Measurements from ENCODE around the gene APOBEC3H.
"Not testable (repeated sequence)": the region's sequence is repeated elsewhere in the genome, so short reads cannot be mapped to it uniquely, and the experiment has no call there.

APOBEC3H gene

DNA sequence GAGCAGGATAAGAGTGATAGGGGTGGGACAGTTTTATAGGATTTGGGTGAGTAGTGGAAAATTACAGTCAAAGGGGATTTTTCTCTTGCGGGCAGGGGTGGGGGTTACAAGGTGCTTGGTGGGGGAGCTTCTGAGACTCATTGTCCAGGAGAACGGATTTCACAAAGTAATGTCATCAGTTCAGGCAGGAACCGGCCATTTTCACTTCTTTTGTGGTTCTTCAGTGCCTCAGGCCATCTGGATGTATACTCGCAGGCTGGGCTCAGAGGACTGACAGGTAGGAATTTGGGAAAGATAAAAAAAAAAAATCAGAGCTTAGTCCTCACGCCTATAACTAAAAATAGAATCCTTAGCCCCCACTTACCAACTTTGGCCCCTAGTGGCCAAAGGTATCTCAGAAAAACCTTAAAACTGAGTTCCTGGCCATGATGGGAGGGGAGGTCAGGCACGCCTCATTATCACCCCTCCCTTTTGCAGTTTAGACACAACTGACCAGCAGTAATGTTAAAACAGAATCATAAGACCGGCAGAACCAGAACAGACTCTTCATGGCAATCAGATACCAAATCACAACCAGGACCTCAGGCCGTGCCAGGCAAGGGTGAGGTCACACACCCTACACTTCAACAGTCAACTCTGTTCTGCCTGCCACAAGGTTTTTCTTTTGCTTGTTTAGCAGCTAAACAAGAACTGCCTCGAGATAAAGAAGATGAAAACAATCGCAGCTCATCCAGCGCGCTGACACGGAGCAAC lies 28.8 kb upstream of the APOBEC3H start:
- H3K4me1 ChIP-seq: no peaks in the 10 kb centered on the region
- TF ChIP-seq, protein P1, sequence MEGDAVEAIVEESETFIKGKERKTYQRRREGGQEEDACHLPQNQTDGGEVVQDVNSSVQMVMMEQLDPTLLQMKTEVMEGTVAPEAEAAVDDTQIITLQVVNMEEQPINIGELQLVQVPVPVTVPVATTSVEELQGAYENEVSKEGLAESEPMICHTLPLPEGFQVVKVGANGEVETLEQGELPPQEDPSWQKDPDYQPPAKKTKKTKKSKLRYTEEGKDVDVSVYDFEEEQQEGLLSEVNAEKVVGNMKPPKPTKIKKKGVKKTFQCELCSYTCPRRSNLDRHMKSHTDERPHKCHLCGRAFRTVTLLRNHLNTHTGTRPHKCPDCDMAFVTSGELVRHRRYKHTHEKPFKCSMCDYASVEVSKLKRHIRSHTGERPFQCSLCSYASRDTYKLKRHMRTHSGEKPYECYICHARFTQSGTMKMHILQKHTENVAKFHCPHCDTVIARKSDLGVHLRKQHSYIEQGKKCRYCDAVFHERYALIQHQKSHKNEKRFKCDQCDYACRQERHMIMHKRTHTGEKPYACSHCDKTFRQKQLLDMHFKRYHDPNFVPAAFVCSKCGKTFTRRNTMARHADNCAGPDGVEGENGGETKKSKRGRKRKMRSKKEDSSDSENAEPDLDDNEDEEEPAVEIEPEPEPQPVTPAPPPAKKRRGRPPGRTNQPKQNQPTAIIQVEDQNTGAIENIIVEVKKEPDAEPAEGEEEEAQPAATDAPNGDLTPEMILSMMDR (IDR thresholded peaks at IDR 0.05): no peak
- H3K36me3 ChIP-seq: no peaks in the 10 kb centered on the region
- H3K4me3 ChIP-seq: no peak overlapping the region
- no peak overlapping the region for H3K27ac ChIP-seq
- H3K27me3 ChIP-seq: no peaks in the 10 kb centered on the region
- H3K9me3 ChIP-seq: no peaks in the 10 kb centered on the region
- DNase-seq: no peak
- intact Hi-C loops (cut with DNase I; ENCODE audit: low total_unique reads): no loop called here

DNA sequence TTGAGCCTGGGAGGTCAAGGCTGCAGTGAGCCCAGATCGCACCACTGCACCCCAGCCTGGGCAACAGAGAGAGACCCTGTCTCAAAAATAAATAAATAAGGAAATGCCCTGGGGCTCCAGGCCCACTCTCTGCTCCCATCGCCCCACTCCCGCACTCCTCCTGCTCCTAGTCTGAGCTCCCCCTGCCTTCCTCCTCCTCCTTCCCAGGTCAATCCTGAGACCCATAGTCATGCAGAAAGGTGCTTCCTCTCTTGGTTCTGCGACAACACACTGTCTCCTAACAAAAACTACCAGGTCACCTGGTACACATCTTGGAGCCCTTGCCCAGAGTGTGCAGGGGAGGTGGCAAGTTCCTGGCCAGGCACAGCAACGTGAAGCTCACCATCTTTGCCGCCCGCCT lies 26.9 kb upstream of the APOBEC3H start:
- no peak overlapping the region for H3K27ac ChIP-seq
- intact Hi-C loops (cut with DNase I; ENCODE audit: low total_unique reads): no loop called here

DNA sequence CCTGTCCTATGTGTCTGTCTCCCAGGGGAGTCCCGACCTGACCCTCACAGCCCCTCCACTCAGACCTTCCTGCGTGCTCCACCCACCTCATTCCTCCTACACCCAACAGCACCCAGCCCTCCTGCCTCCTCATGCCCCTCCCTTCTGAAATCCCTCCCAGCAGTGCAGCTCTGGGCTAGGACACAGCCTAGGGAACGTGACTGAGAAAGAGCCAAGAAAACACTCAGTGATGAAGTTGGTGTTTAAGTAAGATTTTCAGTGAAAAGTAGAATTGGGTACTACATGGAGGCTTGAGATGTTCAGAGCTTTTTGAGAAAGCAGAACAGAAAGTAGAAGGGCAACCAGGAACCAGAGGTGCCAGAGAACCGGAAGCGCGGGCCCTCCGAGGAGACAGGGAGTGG lies 24.5 kb upstream of the APOBEC3H start:
- intact Hi-C loops (cut with DNase I; ENCODE audit: low total_unique reads); H3K9me3 ChIP-seq; DNase-seq; H3K27me3 ChIP-seq; H3K4me1 ChIP-seq; H3K4me3 ChIP-seq; H3K36me3 ChIP-seq; H3K27ac ChIP-seq: not testable (repeated sequence)

More for the DNA sequence above, 26.9 kb upstream of the APOBEC3H start:
- DNase-seq: no peak
- Histone ChIP-seq H3K4me1 (no peaks in the 10 kb centered on the region), H3K4me3 (no peak overlapping the region), H3K36me3 (no peaks in the 10 kb centered on the region), H3K27me3 (no peaks in the 10 kb centered on the region), H3K9me3 (no peaks in the 10 kb centered on the region)
- TF ChIP-seq, protein P1 (IDR thresholded peaks at IDR 0.05): no peak

DNA sequence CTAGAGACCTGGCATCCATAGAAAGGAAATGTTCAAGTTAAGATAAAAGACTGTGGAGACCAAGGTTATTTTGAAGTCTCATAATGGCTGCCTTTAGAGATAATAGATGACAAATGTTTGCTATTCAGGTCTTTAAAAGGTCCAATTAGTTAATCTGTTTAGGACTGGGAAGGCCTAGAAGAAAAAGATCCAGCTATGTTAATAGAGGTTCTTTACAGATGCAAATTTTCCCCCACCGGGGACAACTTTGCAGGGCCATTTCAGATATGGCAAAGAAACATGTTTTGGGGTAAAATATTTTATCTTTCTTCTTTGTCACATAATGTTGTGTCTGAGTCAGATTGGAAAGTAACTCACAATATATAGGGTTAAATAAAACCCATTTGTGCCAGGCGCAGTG lies 23.1 kb upstream of the APOBEC3H start:
- Histone ChIP-seq H3K4me3 (no peak overlapping the region), H3K36me3 (no peaks in the 10 kb centered on the region), H3K27me3 (no peaks in the 10 kb centered on the region), H3K27ac (no peak overlapping the region), H3K4me1 (peaks cover 0 to 10% (median 7%) of the 10 kb centered on the region in 4 donors), H3K9me3 (no peaks in the 10 kb centered on the region)
- TF ChIP-seq, protein P1 (IDR thresholded peaks at IDR 0.05): no peak
- intact Hi-C loops (cut with DNase I; ENCODE audit: low total_unique reads): no loop called here
- no peak for DNase-seq

DNA sequence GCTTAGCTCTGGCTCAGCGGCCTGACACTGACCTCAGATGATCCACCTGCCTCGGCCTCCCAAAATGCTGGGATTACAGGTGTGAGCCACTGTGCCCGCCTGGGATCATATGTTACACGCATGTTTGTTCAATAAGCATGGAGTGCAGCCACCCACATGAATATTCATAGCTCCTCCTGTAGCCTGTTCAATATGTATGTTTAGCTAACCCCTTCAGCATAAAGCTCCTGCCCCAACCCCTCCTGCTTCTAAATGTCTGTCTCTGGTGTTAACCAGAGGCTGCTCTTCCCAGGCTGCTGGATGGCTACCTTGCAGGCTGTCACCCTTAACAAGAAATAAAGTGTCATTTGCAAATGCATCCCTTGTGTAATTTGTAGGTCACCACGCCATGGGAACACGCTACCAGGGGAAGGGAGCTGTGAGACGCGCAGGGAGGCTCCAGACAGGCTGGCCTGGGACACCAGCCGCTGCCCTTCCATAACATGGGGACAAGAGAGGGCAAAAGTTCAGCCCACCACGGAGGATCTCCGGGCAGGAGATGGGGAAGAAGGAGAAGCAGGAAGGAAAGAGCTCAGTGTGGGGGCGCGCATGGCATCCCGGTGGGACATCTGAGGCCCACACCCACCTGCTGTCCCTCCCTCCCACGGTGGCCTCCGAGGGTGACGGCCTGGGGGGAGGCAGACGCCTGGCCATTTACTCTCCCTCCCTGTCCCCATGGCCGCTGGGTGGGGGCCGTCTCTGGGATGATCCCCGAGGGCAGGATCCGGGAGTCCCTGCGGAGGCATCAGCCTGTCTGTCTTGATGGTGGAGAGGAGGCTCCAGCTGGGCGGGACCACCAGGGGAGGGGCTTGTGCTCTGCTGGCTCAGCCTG lies 20.7 kb upstream of the APOBEC3H start:
- Histone ChIP-seq H3K4me3 (peak overlapping the region; percentile 50 to 58), H3K36me3 (peaks cover 0 to 13% (median 1%) of the 10 kb centered on the region in 3 donors), H3K4me1 (peaks cover 0 to 10% (median 7%) of the 10 kb centered on the region in 4 donors), H3K27ac (peak overlapping the region; percentile 51 to 57)
- intact Hi-C loops (cut with DNase I; ENCODE audit: low total_unique reads); H3K9me3 ChIP-seq; H3K27me3 ChIP-seq; DNase-seq: not testable (repeated sequence)

DNA sequence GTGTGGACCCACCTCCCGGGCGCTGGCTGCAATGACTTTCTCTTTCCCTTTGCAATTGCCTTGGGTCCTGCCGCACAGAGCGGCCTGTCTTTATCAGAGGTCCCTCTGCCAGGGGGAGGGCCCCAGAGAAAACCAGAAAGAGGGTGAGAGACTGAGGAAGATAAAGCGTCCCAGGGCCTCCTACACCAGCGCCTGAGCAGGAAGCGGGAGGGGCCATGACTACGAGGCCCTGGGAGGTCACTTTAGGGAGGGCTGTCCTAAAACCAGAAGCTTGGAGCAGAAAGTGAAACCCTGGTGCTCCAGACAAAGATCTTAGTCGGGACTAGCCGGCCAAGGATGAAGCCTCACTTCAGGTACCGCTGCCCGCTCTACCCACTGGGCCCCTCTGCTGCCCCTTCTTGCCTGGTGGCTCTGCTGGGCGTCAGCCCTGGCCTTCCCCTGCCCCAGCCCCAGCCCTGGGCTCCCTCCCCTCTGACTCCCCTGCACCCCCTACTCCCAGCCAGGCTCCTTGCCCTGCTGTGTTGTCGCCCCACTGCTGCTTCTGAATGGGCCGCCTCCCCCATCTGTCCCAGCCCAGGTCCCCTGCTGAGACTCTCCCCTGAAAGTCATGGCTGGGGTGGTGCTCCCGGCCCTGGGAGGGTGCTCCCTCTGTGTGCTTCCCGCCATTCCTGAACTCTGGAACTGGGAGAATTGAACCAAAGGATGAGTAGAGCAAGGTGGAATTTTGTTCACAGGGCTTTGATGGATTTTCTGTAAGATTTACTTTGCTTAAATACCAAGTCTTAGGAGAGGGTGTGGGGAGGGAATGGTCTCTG lies 19.8 kb upstream of the APOBEC3H start, which contains the start of gene APOBEC3G:
Gene APOBEC3G (plus strand): TSS at position 250 of the 815 bp plus-strand sequence. CDS start 87 bp downstream, at position 337.
- H3K4me3 ChIP-seq: peak within 1 kb of the TSS; percentile 50 to 58
- H3K4me1 ChIP-seq: peaks cover 0 to 10% (median 7%) of the 10 kb centered on the region in 4 donors
- peak; percentile 62 to 74 for DNase-seq
- H3K36me3 ChIP-seq: peaks cover 0 to 13% (median 7%) of the 10 kb centered on the region in 3 donors
- H3K27me3 ChIP-seq; H3K9me3 ChIP-seq; intact Hi-C loops (cut with DNase I; ENCODE audit: low total_unique reads): not testable (repeated sequence)
- H3K27ac ChIP-seq: peak within 1 kb of the TSS; percentile 57 to 60

DNA sequence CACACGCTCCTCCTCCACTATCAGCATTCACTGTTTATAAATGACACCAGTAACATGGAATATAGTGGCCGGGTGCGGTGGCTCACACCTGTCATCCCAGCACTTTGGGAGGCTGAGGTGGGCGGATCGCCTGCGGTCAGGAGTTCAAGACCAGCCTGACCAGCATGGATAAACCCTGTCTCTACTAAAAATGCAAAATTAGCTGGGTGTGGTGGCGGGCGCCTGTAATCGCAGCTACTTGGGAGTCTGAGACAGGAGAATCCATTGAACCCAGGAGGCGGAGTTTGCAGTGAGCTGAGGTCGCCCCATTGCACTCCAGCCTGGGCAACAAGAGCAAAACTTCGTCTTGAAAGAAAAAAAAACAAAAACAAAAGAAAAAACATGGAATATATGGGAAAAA lies 19.1 kb upstream of the APOBEC3H start:
- H3K9me3 ChIP-seq; intact Hi-C loops (cut with DNase I; ENCODE audit: low total_unique reads); H3K27me3 ChIP-seq; DNase-seq; H3K27ac ChIP-seq: not testable (repeated sequence)
- H3K4me1 ChIP-seq: peaks cover 0 to 10% (median 7%) of the 10 kb centered on the region in 4 donors
- H3K36me3 ChIP-seq: peaks cover 0 to 13% (median 7%) of the 10 kb centered on the region in 3 donors
- H3K4me3 ChIP-seq: peak overlapping the region in 1 of 2 donors; percentile 58

Measured in tibial artery (tissue), 4 donors.